ENCODE results near the gene SLC23A1.

GRCh38 chr5:139381837-139382761 lies 998 bp downstream of the SLC23A1 start:
- no peak for TF ChIP-seq CTCF (IDR thresholded peaks at IDR 0.05)
- no peak for TF ChIP-seq POLR2A (IDR thresholded peaks at IDR 0.05)
- TF ChIP-seq EP300 (IDR thresholded peaks at IDR 0.05), result no peak

Measured in tibial nerve (tissue), 4 donors.